Measurements from ENCODE around the gene PRKCE.

Gene PRKCE

GRCh38 chr2:45825001-45825651 lies 173.7 kb downstream of the PRKCE start:
- Histone ChIP-seq H2BK5ac (ENCODE audit: low read length) (no peak overlapping the region), H2BK120ac (ENCODE audit: low read depth, low read length) (no peak overlapping the region), H3K4me3 (ENCODE audit: low read length) (no peak overlapping the region), H3K4ac (ENCODE audit: low read depth, low read length) (no peak overlapping the region), H4K8ac (ENCODE audit: low read depth, low read length) (no peak overlapping the region), H3K79me2 (ENCODE audit: control insufficient read depth, insufficient read depth, low read length) (no peaks in the 10 kb centered on the region), H3K27me3 (ENCODE audit: insufficient read depth, low read length, poor library complexity) (no peaks in the 10 kb centered on the region), H3K36me3 (ENCODE audit: control insufficient read depth, insufficient read depth, low read length) (no peaks in the 10 kb centered on the region), H3K9ac (ENCODE audit: low read length) (no peak overlapping the region), H3K56ac (ENCODE audit: low read length) (no peak overlapping the region), H3K79me1 (ENCODE audit: low read length) (no peaks in the 10 kb centered on the region), H3K27ac (ENCODE audit: low read depth, low read length) (no peak overlapping the region), H3K23ac (ENCODE audit: low read length) (no peak overlapping the region), H2BK15ac (replicated peaks; ENCODE audit: low read depth) (no peak overlapping the region), H3K4me1 (ENCODE audit: control insufficient read depth, low read depth, low read length) (no peaks in the 10 kb centered on the region), H2AK5ac (ENCODE audit: low read length) (no peak overlapping the region), H3K18ac (ENCODE audit: low read length) (no peak overlapping the region), H3K4me2 (ENCODE audit: low read length) (no peak overlapping the region), H4K5ac (ENCODE audit: low read length) (no peak overlapping the region)
- no CpG with 5 or more reads among the region's 6 CpGs for WGBS (ENCODE audit: extremely low coverage, insufficient coverage, low lambda C conversion rate)
- peak; percentile 44 for DNase-seq

DNA sequence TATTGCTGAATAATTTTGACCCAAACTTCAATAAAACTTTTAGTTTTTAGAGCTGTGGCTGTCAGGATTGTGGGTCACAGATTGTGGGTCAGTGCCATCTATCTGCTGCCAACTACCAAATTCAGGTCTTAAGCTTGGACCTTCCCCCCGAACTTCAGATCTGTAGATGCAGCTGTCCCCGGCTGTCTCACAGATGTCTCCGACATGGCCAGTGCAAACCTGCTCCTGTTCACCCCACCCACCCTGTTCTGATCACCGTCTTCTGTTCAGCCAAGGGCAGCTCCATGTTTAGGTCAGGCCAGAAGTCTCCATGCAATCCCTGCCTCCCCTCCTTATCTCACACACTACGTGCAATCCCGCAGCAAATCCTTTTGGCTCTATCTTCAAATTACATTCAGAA lies 175.0 kb downstream of the PRKCE start:
- Histone ChIP-seq H3K4ac (ENCODE audit: low read depth, low read length) (no peak overlapping the region), H4K8ac (ENCODE audit: low read depth, low read length) (no peak overlapping the region), H3K27ac (ENCODE audit: low read depth, low read length) (no peak overlapping the region), H3K56ac (ENCODE audit: low read length) (no peak overlapping the region), H2AK5ac (ENCODE audit: low read length) (no peak overlapping the region), H3K23ac (ENCODE audit: low read length) (no peak overlapping the region), H3K36me3 (ENCODE audit: control insufficient read depth, insufficient read depth, low read length) (no peaks in the 10 kb centered on the region), H2BK120ac (ENCODE audit: low read depth, low read length) (no peak overlapping the region), H3K27me3 (ENCODE audit: insufficient read depth, low read length, poor library complexity) (no peaks in the 10 kb centered on the region), H4K5ac (ENCODE audit: low read length) (no peak overlapping the region), H3K4me2 (ENCODE audit: low read length) (no peak overlapping the region), H2BK15ac (replicated peaks; ENCODE audit: low read depth) (no peak overlapping the region), H3K4me1 (ENCODE audit: control insufficient read depth, low read depth, low read length) (no peaks in the 10 kb centered on the region), H3K9ac (ENCODE audit: low read length) (no peak overlapping the region), H3K4me3 (ENCODE audit: low read length) (no peak overlapping the region), H2BK5ac (ENCODE audit: low read length) (no peak overlapping the region), H3K79me2 (ENCODE audit: control insufficient read depth, insufficient read depth, low read length) (no peaks in the 10 kb centered on the region), H3K79me1 (ENCODE audit: low read length) (no peaks in the 10 kb centered on the region), H3K18ac (ENCODE audit: low read length) (no peak overlapping the region)
- no CpG with 5 or more reads among the region's 6 CpGs for WGBS (ENCODE audit: extremely low coverage, insufficient coverage, low lambda C conversion rate)
- DNase-seq: no peak

GRCh38 chr2:45826884-45827635 lies 175.6 kb downstream of the PRKCE start:
- Histone ChIP-seq H3K27ac (ENCODE audit: low read depth, low read length) (no peak overlapping the region), H4K8ac (ENCODE audit: low read depth, low read length) (no peak overlapping the region), H3K56ac (ENCODE audit: low read length) (no peak overlapping the region)

DNA sequence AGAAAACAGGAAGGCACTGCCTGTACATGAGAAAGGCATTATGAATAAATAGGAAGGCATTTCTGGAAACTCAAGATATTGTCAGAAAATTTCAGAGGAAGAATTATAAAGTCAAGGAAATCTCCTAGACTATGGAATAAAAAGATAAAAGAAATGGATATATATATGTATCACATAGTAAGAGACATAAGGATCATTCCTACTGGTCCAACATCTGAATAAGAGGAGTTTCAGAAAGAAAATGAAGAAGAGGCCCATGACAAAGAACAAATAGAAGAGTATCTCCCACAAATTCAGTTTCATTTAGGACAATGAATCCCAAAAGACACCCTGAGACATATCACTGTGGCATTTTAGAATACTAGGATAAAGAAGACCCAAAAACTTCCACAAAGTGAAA lies 178.8 kb downstream of the PRKCE start:
- no peak overlapping the region for H4K5ac ChIP-seq (ENCODE audit: low read length)
- H3K27ac ChIP-seq (ENCODE audit: low read depth, low read length): no peak overlapping the region
- H3K4me2 ChIP-seq (ENCODE audit: low read length): no peak overlapping the region
- no peak overlapping the region for H2BK120ac ChIP-seq (ENCODE audit: low read depth, low read length)
- no peaks in the 10 kb centered on the region for H3K36me3 ChIP-seq (ENCODE audit: control insufficient read depth, insufficient read depth, low read length)
- H3K4ac ChIP-seq (ENCODE audit: low read depth, low read length): no peak overlapping the region
- H3K9ac ChIP-seq (ENCODE audit: low read length): no peak overlapping the region
- H3K4me3 ChIP-seq (ENCODE audit: low read length): no peak overlapping the region
- H3K56ac ChIP-seq (ENCODE audit: low read length): no peak overlapping the region
- no peak overlapping the region for H2AK5ac ChIP-seq (ENCODE audit: low read length)
- H3K79me1 ChIP-seq (ENCODE audit: low read length): no peaks in the 10 kb centered on the region
- no peaks in the 10 kb centered on the region for H3K4me1 ChIP-seq (ENCODE audit: control insufficient read depth, low read depth, low read length)
- no peaks in the 10 kb centered on the region for H3K27me3 ChIP-seq (ENCODE audit: insufficient read depth, low read length, poor library complexity)
- H3K23ac ChIP-seq (ENCODE audit: low read length): no peak overlapping the region
- no peak for DNase-seq
- H3K79me2 ChIP-seq (ENCODE audit: control insufficient read depth, insufficient read depth, low read length): no peaks in the 10 kb centered on the region
- H2BK5ac ChIP-seq (ENCODE audit: low read length): no peak overlapping the region
- no peak overlapping the region for H4K8ac ChIP-seq (ENCODE audit: low read depth, low read length)
- no peak overlapping the region for H3K18ac ChIP-seq (ENCODE audit: low read length)
- H2BK15ac ChIP-seq (replicated peaks; ENCODE audit: low read depth): no peak overlapping the region

More at GRCh38 chr2:45826884-45827635, 175.6 kb downstream of the PRKCE start:
- DNase-seq: no peak
- Histone ChIP-seq H2BK5ac (ENCODE audit: low read length) (no peak overlapping the region), H3K9ac (ENCODE audit: low read length) (no peak overlapping the region), H2BK15ac (replicated peaks; ENCODE audit: low read depth) (no peak overlapping the region), H3K4me2 (ENCODE audit: low read length) (no peak overlapping the region), H2AK5ac (ENCODE audit: low read length) (no peak overlapping the region), H3K36me3 (ENCODE audit: control insufficient read depth, insufficient read depth, low read length) (no peaks in the 10 kb centered on the region), H3K18ac (ENCODE audit: low read length) (no peak overlapping the region), H3K4me3 (ENCODE audit: low read length) (no peak overlapping the region), H3K27me3 (ENCODE audit: insufficient read depth, low read length, poor library complexity) (no peaks in the 10 kb centered on the region), H3K79me1 (ENCODE audit: low read length) (no peaks in the 10 kb centered on the region), H2BK120ac (ENCODE audit: low read depth, low read length) (no peak overlapping the region), H3K79me2 (ENCODE audit: control insufficient read depth, insufficient read depth, low read length) (no peaks in the 10 kb centered on the region), H4K5ac (ENCODE audit: low read length) (no peak overlapping the region), H3K4ac (ENCODE audit: low read depth, low read length) (no peak overlapping the region), H3K4me1 (ENCODE audit: control insufficient read depth, low read depth, low read length) (no peaks in the 10 kb centered on the region), H3K23ac (ENCODE audit: low read length) (no peak overlapping the region)
- WGBS (ENCODE audit: extremely low coverage, insufficient coverage, low lambda C conversion rate): no CpG with 5 or more reads among the region's 10 CpGs

DNA sequence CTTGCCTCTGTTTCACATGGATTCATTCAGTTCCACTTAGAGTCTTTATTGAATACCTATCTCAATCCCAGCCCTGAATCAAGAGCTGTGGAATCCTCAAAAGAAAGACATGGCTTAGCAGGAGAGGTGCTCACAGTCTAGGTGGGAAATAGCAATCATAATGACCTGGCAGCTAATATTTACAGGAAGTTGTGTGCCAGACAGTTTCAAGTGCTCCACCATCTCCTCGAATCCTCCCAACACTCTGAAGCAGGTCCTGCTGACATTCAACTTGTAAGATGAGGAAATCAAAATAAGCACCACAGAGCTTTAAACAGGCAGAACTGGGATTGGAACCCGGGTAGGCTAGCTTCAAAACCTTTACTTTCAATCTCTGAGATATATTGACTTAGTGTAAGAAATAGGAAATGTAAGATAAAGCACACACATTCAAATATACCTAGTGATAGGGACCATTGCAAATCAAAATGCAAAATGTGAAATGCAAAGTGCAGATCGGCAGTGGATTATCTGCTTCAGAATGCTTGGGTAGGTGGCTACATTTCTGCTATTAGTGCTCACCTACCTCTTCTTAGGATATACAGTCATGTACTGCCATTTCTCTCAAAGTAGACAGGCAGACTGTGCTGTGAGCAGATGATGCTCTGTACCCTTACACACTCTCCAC lies 182.0 kb downstream of the PRKCE start:
- no peak overlapping the region for H4K5ac ChIP-seq (ENCODE audit: low read length)
- no peak overlapping the region for H3K23ac ChIP-seq (ENCODE audit: low read length)
- no peak overlapping the region for H3K9ac ChIP-seq (ENCODE audit: low read length)
- no peak overlapping the region for H2BK5ac ChIP-seq (ENCODE audit: low read length)
- no peaks in the 10 kb centered on the region for H3K27me3 ChIP-seq (ENCODE audit: insufficient read depth, low read length, poor library complexity)
- H3K18ac ChIP-seq (ENCODE audit: low read length): no peak overlapping the region
- no peak overlapping the region for H3K27ac ChIP-seq (ENCODE audit: low read depth, low read length)
- H4K8ac ChIP-seq (ENCODE audit: low read depth, low read length): no peak overlapping the region
- H3K79me2 ChIP-seq (ENCODE audit: control insufficient read depth, insufficient read depth, low read length): no peaks in the 10 kb centered on the region
- no peak for DNase-seq
- no peak overlapping the region for H3K4ac ChIP-seq (ENCODE audit: low read depth, low read length)
- no peak overlapping the region for H2BK120ac ChIP-seq (ENCODE audit: low read depth, low read length)
- H3K56ac ChIP-seq (ENCODE audit: low read length): no peak overlapping the region
- H2BK15ac ChIP-seq (replicated peaks; ENCODE audit: low read depth): no peak overlapping the region
- H2AK5ac ChIP-seq (ENCODE audit: low read length): no peak overlapping the region
- H3K4me2 ChIP-seq (ENCODE audit: low read length): no peak overlapping the region
- no peaks in the 10 kb centered on the region for H3K36me3 ChIP-seq (ENCODE audit: control insufficient read depth, insufficient read depth, low read length)
- H3K79me1 ChIP-seq (ENCODE audit: low read length): no peaks in the 10 kb centered on the region
- no peak overlapping the region for H3K4me3 ChIP-seq (ENCODE audit: low read length)
- no CpG with 5 or more reads among the region's 3 CpGs for WGBS (ENCODE audit: extremely low coverage, insufficient coverage, low lambda C conversion rate)
- no peaks in the 10 kb centered on the region for H3K4me1 ChIP-seq (ENCODE audit: control insufficient read depth, low read depth, low read length)
